Prostate gland (tissue), 2 donors: ENCODE data around the gene CENATAC. TPM values are rescaled to one million over a fixed set of nuclear protein-coding genes. Genes with fewer than 3 reads are reported as not detected.
"Not testable (repeated sequence)": the region's sequence is repeated elsewhere in the genome, so short reads cannot be mapped to it uniquely, and the experiment has no call there.

ENCODE experiments used
- DNase-seq: peaks from one replicate; pipeline ENCODE4 v3.0.0-alpha.2; 2019; ENCODE audit warnings: low spot score
- H3K27ac ChIP-seq, 2 donors: fragments of 200-600 bp; sonication (generic); 2 replicates each; pipeline ENCODE4 v1.5.1; 2017 to 2019
- H3K27me3 ChIP-seq: fragments of 200-600 bp; sonication (generic); replicated peaks from 2 replicates; pipeline ENCODE4 v1.5.1; 2019; ENCODE audit not compliant: insufficient read depth
- H3K36me3 ChIP-seq, 2 donors: fragments of 200-600 bp; sonication (generic); 1 replicate in 1 of 2; 2 replicates in 1 of 2; pipeline versions ENCODE4 v1.5.1 to v1.8.1; 2017 to 2019
- H3K4me1 ChIP-seq: fragments of 200-600 bp; sonication (generic); replicated peaks from 2 replicates; pipeline ENCODE4 v1.5.1; 2019
- H3K4me3 ChIP-seq, 2 donors: fragments of 200-600 bp; sonication (generic); 2 replicates each; pipeline ENCODE4 v1.5.1; 2017 to 2019
- H3K9me3 ChIP-seq: fragments of 200-600 bp; sonication (generic); 2 replicates; pipeline ENCODE4 v1.5.1; 2017
- POLR2A ChIP-seq: fragments of 450-650 bp; IDR thresholded peaks from one replicate; pipeline ENCODE4 v1.6.1; 2016; ENCODE audit warnings: antibody characterized with exemption, mild to moderate bottlenecking
- POLR2AphosphoS5 ChIP-seq: sonication (generic); formaldehyde crosslinking; IDR thresholded peaks from one replicate; pipeline ENCODE4 v1.6.1; 2017; ENCODE audit warnings: antibody characterized with exemption
- WGBS: methylation state at CpG from one replicate; pipeline ENCODE4 v1.1.5; 2018; 5-methylcytosine and 5-hydroxymethylcytosine counted together
- intact Hi-C: fragments of 100-400 bp; cut with DNase I; formaldehyde crosslinking; loops from one replicate; pipeline ENCODE4 v1.14.2; 2022
- total RNA-seq, 2 donors: library from RNA; depleted of rRNA; stranded (reverse); fragments of >200 nt; gene quantifications; one replicate each; pipeline ENCODE4 v1.1.0, GENCODE V29; 2016
- TF ChIP-seq, protein P1 (sequence below), 4 experiments: fragments of 200-600 bp in 2 of 4; fragments of 450-650 bp in 2 of 4; sonication (generic) in 2 of 4; IDR thresholded peaks; 1 replicate in 3 of 4; 2 replicates in 1 of 4; pipeline ENCODE4 v1.5.1; 2016 to 2019; ENCODE audit warnings: antibody characterized with exemption in 4 of 4, mild to moderate bottlenecking in 2 of 4, moderate library complexity in 2 of 4

CENATAC gene
- total RNA-seq, 2 donors from 2014 or later, result 19.4 to 44.5 TPM

DNA sequence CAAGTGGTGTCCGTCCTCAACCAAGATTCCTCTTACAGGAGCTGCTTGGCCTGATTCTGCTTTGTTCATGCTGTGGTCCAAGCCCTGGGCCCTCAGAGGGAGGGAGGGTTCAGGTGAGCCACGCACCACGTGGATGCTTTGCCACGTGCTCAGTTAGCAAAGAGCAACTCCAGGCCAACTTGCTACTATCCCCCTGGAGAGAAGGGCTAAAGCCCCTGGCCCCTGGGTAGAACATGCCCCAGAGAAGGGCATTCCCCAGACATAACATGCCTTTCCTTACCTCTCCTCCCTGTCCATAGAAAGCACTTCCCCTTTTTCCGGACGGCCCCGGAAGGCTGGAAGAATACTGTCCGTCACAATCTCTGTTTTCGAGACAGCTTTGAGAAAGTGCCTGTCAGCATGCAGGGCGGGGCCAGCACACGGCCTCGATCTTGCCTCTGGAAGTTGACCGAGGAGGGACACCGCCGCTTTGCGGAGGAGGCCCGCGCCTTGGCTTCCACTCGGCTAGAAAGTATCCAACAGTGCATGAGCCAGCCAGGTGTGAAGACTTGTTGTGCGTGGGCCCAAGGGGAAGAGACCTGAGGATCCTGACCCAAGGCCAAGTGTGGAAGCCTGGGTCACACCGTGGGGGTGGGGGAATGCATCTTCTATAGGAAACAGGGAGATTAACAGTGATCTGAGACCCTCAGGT is 17.6 kb upstream of the CENATAC start:
- intact Hi-C loops, result no loop called here
- no peak overlapping the region for H3K27ac ChIP-seq
- DNase-seq, result no peak

DNA sequence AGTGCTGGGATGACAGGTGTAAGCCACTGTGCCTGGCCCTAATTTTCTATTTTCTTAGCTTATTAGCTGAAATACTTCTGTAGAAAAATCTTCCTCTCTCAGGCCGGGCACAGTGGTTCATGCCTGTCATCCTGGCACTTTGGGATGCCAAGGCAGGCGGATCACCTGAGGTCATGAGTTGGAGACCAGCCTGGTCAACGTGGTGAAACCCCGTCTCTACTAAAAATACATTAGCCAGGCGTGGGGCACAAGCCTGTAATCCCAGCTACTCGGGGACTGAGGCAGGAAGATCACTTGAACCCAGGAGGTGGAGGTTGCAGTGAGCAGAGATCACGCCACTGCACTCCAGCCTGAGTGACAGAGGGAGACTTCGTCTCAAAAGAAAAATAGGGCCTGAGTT is 13.6 kb upstream of the CENATAC start:
- H3K27me3 ChIP-seq, intact Hi-C loops, H3K4me1 ChIP-seq, H3K4me3 ChIP-seq, DNase-seq, H3K27ac ChIP-seq, H3K9me3 ChIP-seq, H3K36me3 ChIP-seq: not testable (repeated sequence)
- 59% methylated on average over 8 of the region's 8 CpGs for WGBS

More for the DNA sequence above, 17.6 kb upstream of the CENATAC start:
- no peaks in the 10 kb centered on the region for H3K9me3 ChIP-seq
- no peak overlapping the region for H3K4me3 ChIP-seq
- WGBS, result 19% methylated on average over 21 of the region's 21 CpGs
- H3K27me3 ChIP-seq, result no peaks in the 10 kb centered on the region
- H3K4me1 ChIP-seq, result no peaks in the 10 kb centered on the region
- no peaks in the 10 kb centered on the region for H3K36me3 ChIP-seq
- no peak for TF ChIP-seq POLR2A
- TF ChIP-seq, protein P1, sequence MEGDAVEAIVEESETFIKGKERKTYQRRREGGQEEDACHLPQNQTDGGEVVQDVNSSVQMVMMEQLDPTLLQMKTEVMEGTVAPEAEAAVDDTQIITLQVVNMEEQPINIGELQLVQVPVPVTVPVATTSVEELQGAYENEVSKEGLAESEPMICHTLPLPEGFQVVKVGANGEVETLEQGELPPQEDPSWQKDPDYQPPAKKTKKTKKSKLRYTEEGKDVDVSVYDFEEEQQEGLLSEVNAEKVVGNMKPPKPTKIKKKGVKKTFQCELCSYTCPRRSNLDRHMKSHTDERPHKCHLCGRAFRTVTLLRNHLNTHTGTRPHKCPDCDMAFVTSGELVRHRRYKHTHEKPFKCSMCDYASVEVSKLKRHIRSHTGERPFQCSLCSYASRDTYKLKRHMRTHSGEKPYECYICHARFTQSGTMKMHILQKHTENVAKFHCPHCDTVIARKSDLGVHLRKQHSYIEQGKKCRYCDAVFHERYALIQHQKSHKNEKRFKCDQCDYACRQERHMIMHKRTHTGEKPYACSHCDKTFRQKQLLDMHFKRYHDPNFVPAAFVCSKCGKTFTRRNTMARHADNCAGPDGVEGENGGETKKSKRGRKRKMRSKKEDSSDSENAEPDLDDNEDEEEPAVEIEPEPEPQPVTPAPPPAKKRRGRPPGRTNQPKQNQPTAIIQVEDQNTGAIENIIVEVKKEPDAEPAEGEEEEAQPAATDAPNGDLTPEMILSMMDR (IDR thresholded peaks at IDR 0.05), result no peak
- TF ChIP-seq POLR2AphosphoS5, result no peak

DNA sequence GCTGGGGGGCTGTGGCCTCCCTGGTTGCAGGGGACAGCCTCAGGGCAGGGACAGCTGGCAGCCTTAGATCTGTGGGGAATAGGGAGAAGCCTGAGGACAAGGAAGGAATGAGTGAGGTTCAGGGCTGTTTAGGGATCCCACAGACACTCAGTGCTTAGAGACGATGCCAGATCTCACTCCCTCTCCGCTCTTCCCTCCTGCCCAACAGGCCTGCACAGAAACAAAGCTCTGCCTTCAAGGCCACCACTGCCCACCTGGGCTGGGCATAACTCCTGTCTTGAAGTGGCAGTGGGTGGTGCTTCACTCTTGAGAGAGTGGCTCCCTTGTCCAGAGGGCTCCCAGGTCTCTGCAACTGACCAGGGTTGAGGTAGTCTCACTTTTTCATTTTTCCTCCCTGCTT is 13.1 kb upstream of the CENATAC start:
- 57% methylated on average over 2 of the region's 2 CpGs for WGBS
- H3K9me3 ChIP-seq, result no peaks in the 10 kb centered on the region
- intact Hi-C loops, result no loop called here
- H3K36me3 ChIP-seq, result no peaks in the 10 kb centered on the region
- no peak for DNase-seq
- H3K27ac ChIP-seq, result no peak overlapping the region
- no peak for TF ChIP-seq POLR2A
- TF ChIP-seq POLR2AphosphoS5, result no peak
- TF ChIP-seq, protein P1 (IDR thresholded peaks at IDR 0.05), result no peak
- no peaks in the 10 kb centered on the region for H3K4me1 ChIP-seq
- H3K4me3 ChIP-seq, result no peak overlapping the region
- H3K27me3 ChIP-seq, result no peaks in the 10 kb centered on the region

DNA sequence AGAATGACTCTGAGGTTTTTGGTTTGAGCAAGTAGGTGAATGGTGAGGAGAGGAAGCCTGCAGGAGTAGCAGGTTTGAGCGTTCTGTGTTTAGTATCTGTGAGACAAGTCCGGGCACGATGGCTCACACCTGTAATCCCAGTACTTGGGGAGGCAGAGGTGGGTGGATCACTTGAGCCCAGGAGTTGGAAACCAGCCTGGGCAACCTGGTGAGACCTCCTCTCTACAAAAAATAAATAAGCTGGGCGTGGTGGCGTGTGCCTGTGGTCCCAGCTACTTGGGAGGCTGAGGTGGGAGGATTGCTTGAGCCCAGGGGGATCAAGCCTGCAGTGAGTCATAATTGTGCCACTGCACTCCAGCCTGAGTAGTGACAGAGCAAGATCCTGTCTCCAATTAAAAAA is 9.7 kb upstream of the CENATAC start:
- Histone ChIP-seq H3K9me3 (no peaks in the 10 kb centered on the region), H3K4me3 (no peak overlapping the region), H3K27ac (no peak overlapping the region), H3K4me1 (no peaks in the 10 kb centered on the region), H3K27me3 (no peaks in the 10 kb centered on the region), H3K36me3 (no peaks in the 10 kb centered on the region)
- intact Hi-C loops, result no loop called here
- 36% methylated on average over 5 of the region's 5 CpGs for WGBS
- DNase-seq, result peak; percentile 22
- TF ChIP-seq, protein P1 (IDR thresholded peaks at IDR 0.05), result no peak
- TF ChIP-seq POLR2AphosphoS5 (no peak), POLR2A (no peak)

DNA sequence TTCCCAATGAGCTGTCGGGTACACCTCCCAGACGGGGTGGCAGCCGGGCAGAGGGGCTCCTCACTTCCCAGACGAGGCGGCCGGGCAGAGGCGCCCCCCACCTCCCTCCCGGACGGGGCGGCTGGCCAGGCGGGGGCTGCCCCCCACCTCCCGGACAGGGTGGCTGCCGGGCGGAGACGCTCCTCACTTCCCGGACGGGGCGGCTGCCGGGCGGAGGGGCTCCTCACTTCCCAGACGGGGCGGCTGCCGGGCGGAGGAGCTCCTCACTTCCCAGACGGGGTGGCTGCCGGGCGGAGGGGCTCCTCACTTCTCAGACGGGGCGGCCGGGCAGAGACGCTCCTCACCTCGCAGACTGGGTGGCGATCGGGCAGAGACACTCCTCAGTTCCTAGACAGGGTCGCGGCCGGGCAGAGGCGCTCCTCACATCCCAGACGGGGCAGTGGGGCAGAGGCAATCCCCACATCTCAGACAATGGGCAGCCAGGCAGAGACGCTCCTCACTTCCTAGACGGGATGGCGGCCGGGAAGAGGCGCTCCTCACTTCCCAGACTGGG is 6.4 kb upstream of the CENATAC start:
- H3K9me3 ChIP-seq, H3K27me3 ChIP-seq, DNase-seq, H3K36me3 ChIP-seq, H3K4me3 ChIP-seq, H3K4me1 ChIP-seq, intact Hi-C loops, H3K27ac ChIP-seq: not testable (repeated sequence)
- WGBS, result 97% methylated on average over 19 of the region's 44 CpGs
